T47D (cell line): ENCODE results near the gene CDC73.

ENCODE experiments used
- DNase-seq, 2 experiments: peaks; one replicate each; pipeline versions ENCODE4 v3.0.0 to v3.0.0-alpha.2; 2011 to 2012; ENCODE audit warnings: low read depth in 1 of 2, low spot score in 1 of 2
- JUND ChIP-seq: IDR thresholded peaks from 2 replicates; pipeline ENCODE4 v1.6.1; 2012; ENCODE audit warnings: low read depth
- in situ Hi-C: cut with HindIII; loops from 2 replicates; pipeline ENCODE4 v1.10.0; 2016; ENCODE audit warnings: low sequenced_read_pairs, low pct_unique_long_range_greater_than_20kb

CDC73 gene

GRCh38 chr1:193118194-193118593 is 3.6 kb upstream of the CDC73 start:
- no peak for DNase-seq
- no peak for TF ChIP-seq JUND
- in situ Hi-C loops, result no loop called here

- no peak for DNase-seq
- no peak for TF ChIP-seq JUND
- in situ Hi-C loops, result no loop called here
Measured at GRCh38 chr1:193118803-193119730, 2.8 kb upstream of the CDC73 start.

GRCh38 chr1:193120604-193121166 is 1.1 kb upstream of the CDC73 start:
- no peak for DNase-seq
- no peak for TF ChIP-seq JUND
- in situ Hi-C loops, result no loop called here

DNA sequence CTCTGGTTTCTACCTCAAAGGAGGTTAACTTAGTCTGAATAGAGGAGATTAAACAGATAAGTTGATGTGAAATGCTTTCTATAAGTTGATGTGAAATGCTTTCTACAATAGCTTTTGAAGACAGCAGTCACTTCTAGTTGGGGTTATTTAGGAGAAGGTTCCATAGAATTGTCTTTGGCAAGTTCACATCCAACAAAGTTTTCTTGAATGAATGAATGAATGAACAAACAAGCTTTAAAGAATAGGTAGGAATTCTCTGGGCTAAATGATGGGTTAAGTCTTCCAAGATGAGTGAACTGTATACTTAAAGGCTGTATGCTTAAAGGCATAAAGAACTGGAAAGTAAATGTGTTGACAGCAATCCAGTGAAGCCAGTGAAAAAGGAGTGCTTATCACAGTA is 1.9 kb downstream of the CDC73 start:
- no peak for TF ChIP-seq JUND
- in situ Hi-C loops, result no loop called here
- no peak for DNase-seq

- DNase-seq, result no peak
- no peak for TF ChIP-seq JUND
- in situ Hi-C loops, result no loop called here
Measured at GRCh38 chr1:193125369-193125768, 3.5 kb downstream of the CDC73 start.

DNA sequence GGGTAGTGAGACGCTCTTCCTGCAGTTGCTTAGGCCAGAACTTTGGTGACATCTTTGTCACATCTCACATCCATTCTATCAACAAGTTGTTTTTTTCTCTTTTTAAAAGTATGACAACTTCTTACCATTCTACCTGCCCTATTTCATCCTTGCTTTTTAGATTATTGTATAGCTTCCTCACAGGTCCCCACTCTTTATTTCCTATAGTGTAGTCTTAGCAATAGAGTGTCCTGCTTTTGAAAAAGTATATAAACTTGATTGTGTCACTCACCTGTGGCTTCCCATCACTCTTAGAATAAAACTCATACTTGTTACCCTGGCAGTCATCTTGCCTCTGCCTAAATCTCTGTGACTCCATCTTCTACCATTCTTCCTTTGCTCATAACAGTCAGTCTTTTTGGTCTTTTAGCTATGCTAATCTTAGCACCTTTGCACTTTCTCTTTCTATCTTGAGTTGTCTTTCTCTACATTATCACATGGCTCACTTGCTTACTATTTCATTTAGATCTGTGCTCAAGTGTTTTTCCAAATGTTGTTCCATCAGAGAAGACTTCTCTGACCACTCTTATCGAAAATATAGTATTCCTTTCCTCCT is 9.5 kb downstream of the CDC73 start:
- no peak for TF ChIP-seq JUND
- no peak for DNase-seq
- in situ Hi-C loops, result no loop called here

GRCh38 chr1:193140254-193140653 is 18.4 kb downstream of the CDC73 start:
- TF ChIP-seq JUND, result no peak
- no peak for DNase-seq
- in situ Hi-C loops, result no loop called here

- in situ Hi-C loops, result no loop called here
- DNase-seq, result no peak
- no peak for TF ChIP-seq JUND
Measured at GRCh38 chr1:193141804-193142203, 20.0 kb downstream of the CDC73 start.

- DNase-seq, result no peak
- no peak for TF ChIP-seq JUND
- in situ Hi-C loops, result no loop called here
Measured at GRCh38 chr1:193142409-193142808, 20.6 kb downstream of the CDC73 start.

GRCh38 chr1:193143285-193143684 is 21.5 kb downstream of the CDC73 start:
- in situ Hi-C loops, result no loop called here
- TF ChIP-seq JUND, result no peak
- peak in 1 of 2 experiments; percentile 32 for DNase-seq

- in situ Hi-C loops, result no loop called here
- no peak for TF ChIP-seq JUND
- DNase-seq, result no peak
Measured at GRCh38 chr1:193144361-193144938, 22.6 kb downstream of the CDC73 start.

- TF ChIP-seq JUND, result no peak
- in situ Hi-C loops, result no loop called here
- no peak for DNase-seq
Measured at GRCh38 chr1:193144999-193145398, 23.2 kb downstream of the CDC73 start.

DNA sequence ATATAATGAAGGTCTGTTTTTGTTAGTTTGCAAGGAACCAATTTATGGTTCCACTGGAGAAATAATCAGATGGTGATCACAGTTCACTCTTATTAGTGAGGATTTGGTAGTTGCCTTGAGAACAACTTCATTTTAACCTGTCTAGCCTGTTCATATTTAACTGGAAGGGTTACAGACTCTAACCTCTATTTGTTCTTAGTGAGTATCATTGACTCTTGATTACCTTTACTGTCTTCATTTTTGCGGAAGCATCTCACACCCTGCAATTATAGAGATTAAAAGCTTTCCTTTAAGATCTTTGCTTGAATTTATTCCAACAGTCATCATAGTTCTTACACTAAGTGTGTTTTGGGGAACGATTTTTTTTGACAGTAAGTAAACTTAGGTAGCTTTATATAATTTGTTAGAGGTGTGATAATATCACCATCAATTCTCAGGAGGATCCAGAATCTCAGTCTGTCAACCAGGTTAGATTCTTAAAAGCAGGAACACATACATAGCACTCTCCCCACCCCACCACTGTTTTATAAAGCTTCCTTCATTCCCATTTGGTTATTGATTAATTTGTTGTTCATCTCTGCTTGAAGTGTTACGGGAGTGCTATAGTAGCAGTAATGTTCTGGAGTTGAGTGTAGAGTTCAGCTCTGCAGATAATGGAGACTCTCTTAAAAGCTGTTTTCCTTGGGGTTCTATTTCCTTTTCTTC is 34.4 kb downstream of the CDC73 start:
- no peak for TF ChIP-seq JUND
- in situ Hi-C loops, result no loop called here
- no peak for DNase-seq
